Kidney epithelial cell (primary cell): Measurements from ENCODE around the gene C2orf72. TPM values are rescaled to one million over a fixed set of nuclear protein-coding genes. Genes with fewer than 3 reads are reported as not detected.

Experiments used
- DNase-seq: peaks from one replicate; pipeline ENCODE4 v3.0.0-alpha.2; 2010; ENCODE audit warnings: low read depth
- H3K27me3 ChIP-seq: 2 replicates; pipeline ENCODE4 v1.6.0; 2011; ENCODE audit warnings: low read length; ENCODE audit not compliant: control insufficient read depth, insufficient read depth
- H3K36me3 ChIP-seq: 2 replicates; pipeline ENCODE4 v1.5.1; 2011; ENCODE audit warnings: low read length; ENCODE audit not compliant: control insufficient read depth, insufficient read depth
- H3K4me3 ChIP-seq: 2 replicates; pipeline ENCODE4 v1.5.1; 2011; ENCODE audit warnings: low read depth, mild to moderate bottlenecking, control low read depth, low read length
- total RNA-seq: library from RNA; depleted of rRNA; stranded (reverse); fragments of >200 nt; gene quantifications from 2 replicates; pipeline ENCODE4 v1.2.3, GENCODE V29; 2015
- TF ChIP-seq, protein P1 (sequence below): IDR thresholded peaks from 2 replicates; pipeline ENCODE4 v1.5.1; 2011; ENCODE audit warnings: mild to moderate bottlenecking, moderate library complexity, low read length, control low read depth, inconsistent platforms; ENCODE audit not compliant: insufficient read depth, poor library complexity, severe bottlenecking

The C2orf72 gene
- total RNA-seq, 1 donor from 2014 or later, result 0.63 TPM

- DNase-seq, result peak; percentile 59
- no peaks in the 10 kb centered on the region for H3K36me3 ChIP-seq
- peak within 1 kb of the TSS; percentile 92 for H3K4me3 ChIP-seq
- TF ChIP-seq, protein P1, sequence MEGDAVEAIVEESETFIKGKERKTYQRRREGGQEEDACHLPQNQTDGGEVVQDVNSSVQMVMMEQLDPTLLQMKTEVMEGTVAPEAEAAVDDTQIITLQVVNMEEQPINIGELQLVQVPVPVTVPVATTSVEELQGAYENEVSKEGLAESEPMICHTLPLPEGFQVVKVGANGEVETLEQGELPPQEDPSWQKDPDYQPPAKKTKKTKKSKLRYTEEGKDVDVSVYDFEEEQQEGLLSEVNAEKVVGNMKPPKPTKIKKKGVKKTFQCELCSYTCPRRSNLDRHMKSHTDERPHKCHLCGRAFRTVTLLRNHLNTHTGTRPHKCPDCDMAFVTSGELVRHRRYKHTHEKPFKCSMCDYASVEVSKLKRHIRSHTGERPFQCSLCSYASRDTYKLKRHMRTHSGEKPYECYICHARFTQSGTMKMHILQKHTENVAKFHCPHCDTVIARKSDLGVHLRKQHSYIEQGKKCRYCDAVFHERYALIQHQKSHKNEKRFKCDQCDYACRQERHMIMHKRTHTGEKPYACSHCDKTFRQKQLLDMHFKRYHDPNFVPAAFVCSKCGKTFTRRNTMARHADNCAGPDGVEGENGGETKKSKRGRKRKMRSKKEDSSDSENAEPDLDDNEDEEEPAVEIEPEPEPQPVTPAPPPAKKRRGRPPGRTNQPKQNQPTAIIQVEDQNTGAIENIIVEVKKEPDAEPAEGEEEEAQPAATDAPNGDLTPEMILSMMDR, result peak; percentile 97
- no peaks in the 10 kb centered on the region for H3K27me3 ChIP-seq
Measured at GRCh38 chr2:231056453-231057416, 19.4 kb downstream of the C2orf72 start, which contains the start of gene PSMD1. Gene PSMD1, plus strand, starts transcription at chr2:231056867. Its CDS starts 159 bp downstream, at chr2:231057026.

GRCh38 chr2:231057590-231057989, 20.3 kb downstream of the C2orf72 start:
- DNase-seq, result no peak
- TF ChIP-seq, protein P1, result no peak

DNA sequence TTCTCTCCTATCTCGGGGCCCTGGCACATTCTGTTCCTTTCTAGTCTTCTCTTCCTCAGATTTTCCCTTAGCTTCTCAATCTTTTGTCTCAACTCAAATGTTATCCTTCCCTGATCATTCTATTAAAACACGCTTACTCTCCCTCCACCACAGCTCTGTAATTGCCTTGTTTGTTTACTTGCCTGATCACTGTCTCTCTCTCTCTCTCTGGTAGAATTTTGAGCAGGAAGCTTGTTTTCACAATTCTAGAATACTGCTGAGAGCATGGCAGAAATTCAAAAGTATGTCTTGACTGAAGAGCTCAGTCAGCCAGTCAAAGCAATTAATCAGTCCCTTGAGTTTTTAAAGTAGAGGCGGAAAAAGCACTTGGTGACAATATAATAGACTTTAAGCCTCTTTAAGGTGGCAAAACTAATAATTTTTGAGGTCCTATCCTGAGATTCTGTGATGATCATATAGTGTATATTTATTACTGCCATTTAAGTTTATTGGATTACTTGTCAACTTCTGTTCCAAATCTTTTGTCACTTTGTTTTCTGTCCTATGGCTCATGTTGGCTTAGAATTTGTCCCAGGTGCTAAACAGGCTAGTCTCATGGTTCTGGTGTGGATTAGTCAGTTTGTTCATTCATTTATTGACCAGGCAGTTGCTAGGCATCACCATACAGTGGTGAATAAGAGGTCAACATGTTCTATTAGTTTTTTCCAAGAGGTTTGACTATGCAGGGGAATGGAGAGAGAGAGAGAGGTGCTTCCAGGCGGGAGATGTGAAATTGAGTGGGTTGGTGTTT, 21.6 kb downstream of the C2orf72 start:
- TF ChIP-seq, protein P1, result no peak
- no peak for DNase-seq
- Histone ChIP-seq H3K36me3 (no peaks in the 10 kb centered on the region), H3K27me3 (no peaks in the 10 kb centered on the region), H3K4me3 (no peak overlapping the region)

More at GRCh38 chr2:231057590-231057989, 20.3 kb downstream of the C2orf72 start:
- H3K36me3 ChIP-seq, result no peaks in the 10 kb centered on the region
- no peaks in the 10 kb centered on the region for H3K27me3 ChIP-seq
- H3K4me3 ChIP-seq, result peak overlapping the region; percentile 92

DNA sequence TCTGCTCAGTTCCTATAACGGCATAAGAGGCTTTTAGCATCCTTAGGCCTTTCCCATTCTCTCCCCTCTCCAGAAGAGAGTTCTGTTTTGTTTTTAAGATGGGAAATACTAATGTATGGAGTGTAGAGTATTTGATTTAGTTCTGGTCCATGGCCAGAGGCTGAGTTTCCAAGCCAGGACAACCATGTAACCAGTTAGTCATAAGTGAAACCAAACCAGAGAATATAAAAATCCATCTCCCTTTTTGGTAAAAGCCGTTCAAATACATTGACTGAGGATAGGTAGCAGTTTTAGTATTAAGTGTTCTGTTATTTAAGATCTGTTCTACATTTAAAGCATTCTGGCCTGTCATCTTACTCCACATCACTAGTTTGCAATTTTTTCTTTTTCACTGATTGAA, 22.4 kb downstream of the C2orf72 start:
- Histone ChIP-seq H3K36me3 (no peaks in the 10 kb centered on the region), H3K4me3 (no peak overlapping the region), H3K27me3 (no peaks in the 10 kb centered on the region)
- TF ChIP-seq, protein P1, result no peak
- no peak for DNase-seq

- peaks cover under 1% of the 10 kb centered on the region for H3K36me3 ChIP-seq
- TF ChIP-seq, protein P1, result no peak
Measured at GRCh38 chr2:231062776-231063175, 25.5 kb downstream of the C2orf72 start.

More at GRCh38 chr2:231062776-231063175, 25.5 kb downstream of the C2orf72 start:
- H3K27me3 ChIP-seq, result no peaks in the 10 kb centered on the region
- DNase-seq, result no peak
- no peak overlapping the region for H3K4me3 ChIP-seq
